HepG2 (cell line): Measurements from ENCODE around the gene FKBP10. TPM values are rescaled to one million over a fixed set of nuclear protein-coding genes. Genes with fewer than 3 reads are reported as not detected.

Experiments used
- EEA1 ChIP-seq: sonication (generic); formaldehyde crosslinking; IDR thresholded peaks from 2 replicates; pipeline ENCODE4 v1.5.1; 2020; ENCODE audit warnings: mild to moderate bottlenecking, missing genetic modification reagents, borderline replicate concordance
- NFKBIZ ChIP-seq: IDR thresholded peaks from 2 replicates; pipeline ENCODE4 v1.6.1; 2018; ENCODE audit warnings: missing genetic modification reagents, missing compliant biosample characterization
- SP1 ChIP-seq, 2 experiments: fragments of 450-650 bp in 1 of 2; sonication (generic) in 1 of 2; formaldehyde crosslinking in 1 of 2; IDR thresholded peaks; 2 replicates each; pipeline versions ENCODE4 v1.4.0 to v1.6.1; 2016 to 2020; ENCODE audit warnings: missing genetic modification reagents in 1 of 2
- ZNF563 ChIP-seq: sonication (generic); formaldehyde crosslinking; IDR thresholded peaks from 2 replicates; pipeline ENCODE4 v1.8.0; 2022; ENCODE audit warnings: mild to moderate bottlenecking, moderate library complexity, missing genetic modification reagents
- polyA plus RNA-seq, 8 experiments: library from polyadenylated mRNA; depleted of rRNA in 3 of 8; stranded (reverse) in 7 of 8; unstranded in 1 of 8; fragments of >200 nt; fragmentation: Illumina TruSeq in 4 of 8; extraction: Trizol in 4 of 8; gene quantifications; 2 replicates each; pipeline versions ENCODE4 v1.2.1 to v1.2.3, GENCODE V29; 2011 to 2016; ENCODE audit warnings: low read depth in 4 of 8, missing spikeins in 1 of 8, mixed read lengths in 1 of 8; ENCODE audit not compliant: insufficient read depth in 1 of 8
- total RNA-seq, 5 experiments: library from RNA; depleted of rRNA; stranded (reverse); fragments of >200 nt; fragmentation: Illumina TruSeq; extraction: Trizol; gene quantifications; 2 replicates each; pipeline ENCODE4 v1.2.3, GENCODE V29; 2016; ENCODE audit warnings: low read depth in 1 of 5
- TF ChIP-seq, protein P1 (sequence below): sonication (generic); formaldehyde crosslinking; IDR thresholded peaks from 2 replicates; pipeline ENCODE4 v1.4.0; 2020; ENCODE audit warnings: missing genetic modification reagents, mild to moderate bottlenecking, borderline replicate concordance
- TF ChIP-seq, protein P2 (sequence below): sonication (generic); formaldehyde crosslinking; conservative IDR thresholded peaks from 2 replicates; pipeline ENCODE4 v1.4.0; 2020; ENCODE audit warnings: missing genetic modification reagents
- TF ChIP-seq, protein P3 (sequence below): sonication (generic); formaldehyde crosslinking; IDR thresholded peaks from 2 replicates; pipeline ENCODE4 v1.4.0; 2020; ENCODE audit warnings: mild to moderate bottlenecking, missing genetic modification reagents
- TF ChIP-seq, protein P4 (sequence below): sonication (generic); formaldehyde crosslinking; IDR thresholded peaks from 2 replicates; pipeline ENCODE4 v1.4.0; 2020; ENCODE audit warnings: missing genetic modification reagents
- TF ChIP-seq, protein P5 (sequence below): sonication (generic); formaldehyde crosslinking; IDR thresholded peaks from one replicate; pipeline ENCODE4 v1.5.1; 2020; ENCODE audit warnings: mild to moderate bottlenecking, missing genetic modification reagents; ENCODE audit errors: not compliant biosample characterization

The FKBP10 gene
- total and polyA plus RNA-seq, 2 of the 13 experiments (the other 11 are each of a cell fraction or from before 2014, with no cell fraction given), result 149 to 573 TPM

DNA sequence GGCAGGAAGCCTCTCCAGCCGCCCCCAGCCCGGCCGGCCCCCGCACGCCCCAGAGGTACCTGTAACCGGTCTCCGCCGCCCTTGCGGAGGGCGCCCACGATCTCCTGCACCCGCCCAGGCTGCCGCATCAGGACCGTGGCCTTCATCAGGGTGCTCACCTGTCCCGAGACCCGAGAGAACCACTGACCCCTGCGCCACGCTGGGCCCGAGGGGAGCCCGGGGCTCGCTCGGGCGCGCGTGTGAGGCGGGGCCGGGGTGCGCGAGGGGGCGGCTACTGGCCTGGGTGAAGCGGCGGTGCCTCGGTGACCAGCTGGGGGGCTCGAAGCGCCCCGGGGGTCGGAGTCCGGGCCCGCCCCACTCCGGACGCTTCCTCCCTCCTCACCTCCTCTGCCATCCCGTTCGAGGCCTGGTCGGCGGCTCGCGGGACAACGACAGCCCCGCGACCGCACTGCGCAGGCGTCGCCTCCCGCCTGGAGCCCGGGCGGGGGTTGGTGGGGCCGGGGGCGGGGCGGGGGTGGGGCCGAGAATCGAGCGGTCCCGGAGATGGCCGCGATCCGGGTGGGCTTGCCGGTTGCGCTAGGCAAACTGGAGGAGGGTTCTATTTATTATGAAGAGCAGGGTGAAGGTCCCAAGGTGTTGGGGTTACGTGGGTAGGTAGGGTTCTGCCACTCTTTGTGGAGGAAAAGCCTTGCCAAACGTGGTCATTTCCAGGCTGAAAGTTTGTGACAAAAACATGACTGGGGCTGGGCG lies 23.2 kb downstream of the FKBP10 start, which contains the start of gene NT5C3B (continued):
- TF ChIP-seq, protein P1, sequence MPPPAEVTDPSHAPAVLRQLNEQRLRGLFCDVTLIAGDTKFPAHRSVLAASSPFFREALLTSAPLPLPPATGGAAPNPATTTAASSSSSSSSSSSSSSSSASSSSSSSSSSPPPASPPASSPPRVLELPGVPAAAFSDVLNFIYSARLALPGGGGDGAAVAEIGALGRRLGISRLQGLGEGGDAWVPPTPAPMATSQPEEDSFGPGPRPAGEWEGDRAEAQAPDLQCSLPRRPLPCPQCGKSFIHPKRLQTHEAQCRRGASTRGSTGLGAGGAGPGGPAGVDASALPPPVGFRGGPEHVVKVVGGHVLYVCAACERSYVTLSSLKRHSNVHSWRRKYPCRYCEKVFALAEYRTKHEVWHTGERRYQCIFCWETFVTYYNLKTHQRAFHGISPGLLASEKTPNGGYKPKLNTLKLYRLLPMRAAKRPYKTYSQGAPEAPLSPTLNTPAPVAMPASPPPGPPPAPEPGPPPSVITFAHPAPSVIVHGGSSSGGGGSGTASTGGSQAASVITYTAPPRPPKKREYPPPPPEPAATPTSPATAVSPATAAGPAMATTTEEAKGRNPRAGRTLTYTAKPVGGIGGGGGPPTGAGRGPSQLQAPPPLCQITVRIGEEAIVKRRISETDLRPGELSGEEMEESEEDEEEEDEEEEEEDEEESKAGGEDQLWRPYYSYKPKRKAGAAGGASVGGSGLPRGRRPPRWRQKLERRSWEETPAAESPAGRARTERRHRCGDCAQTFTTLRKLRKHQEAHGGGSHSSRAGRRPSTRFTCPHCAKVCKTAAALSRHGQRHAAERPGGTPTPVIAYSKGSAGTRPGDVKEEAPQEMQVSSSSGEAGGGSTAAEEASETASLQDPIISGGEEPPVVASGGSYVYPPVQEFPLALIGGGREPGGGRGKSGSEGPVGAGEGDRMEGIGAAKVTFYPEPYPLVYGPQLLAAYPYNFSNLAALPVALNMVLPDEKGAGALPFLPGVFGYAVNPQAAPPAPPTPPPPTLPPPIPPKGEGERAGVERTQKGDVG (CRISPR knock-in tag), result no peak
- TF ChIP-seq, protein P2, sequence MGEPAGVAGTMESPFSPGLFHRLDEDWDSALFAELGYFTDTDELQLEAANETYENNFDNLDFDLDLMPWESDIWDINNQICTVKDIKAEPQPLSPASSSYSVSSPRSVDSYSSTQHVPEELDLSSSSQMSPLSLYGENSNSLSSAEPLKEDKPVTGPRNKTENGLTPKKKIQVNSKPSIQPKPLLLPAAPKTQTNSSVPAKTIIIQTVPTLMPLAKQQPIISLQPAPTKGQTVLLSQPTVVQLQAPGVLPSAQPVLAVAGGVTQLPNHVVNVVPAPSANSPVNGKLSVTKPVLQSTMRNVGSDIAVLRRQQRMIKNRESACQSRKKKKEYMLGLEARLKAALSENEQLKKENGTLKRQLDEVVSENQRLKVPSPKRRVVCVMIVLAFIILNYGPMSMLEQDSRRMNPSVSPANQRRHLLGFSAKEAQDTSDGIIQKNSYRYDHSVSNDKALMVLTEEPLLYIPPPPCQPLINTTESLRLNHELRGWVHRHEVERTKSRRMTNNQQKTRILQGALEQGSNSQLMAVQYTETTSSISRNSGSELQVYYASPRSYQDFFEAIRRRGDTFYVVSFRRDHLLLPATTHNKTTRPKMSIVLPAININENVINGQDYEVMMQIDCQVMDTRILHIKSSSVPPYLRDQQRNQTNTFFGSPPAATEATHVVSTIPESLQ (CRISPR knock-in tag), result no peak
- peak; percentile 83 for TF ChIP-seq ZNF563
- TF ChIP-seq, protein P3, sequence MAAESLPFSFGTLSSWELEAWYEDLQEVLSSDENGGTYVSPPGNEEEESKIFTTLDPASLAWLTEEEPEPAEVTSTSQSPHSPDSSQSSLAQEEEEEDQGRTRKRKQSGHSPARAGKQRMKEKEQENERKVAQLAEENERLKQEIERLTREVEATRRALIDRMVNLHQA (CRISPR knock-in tag), result no peak
- no peak for TF ChIP-seq NFKBIZ (CRISPR knock-in tag)
- TF ChIP-seq EEA1 (CRISPR knock-in tag), result peak; percentile 79
- no peak for TF ChIP-seq SP1 (IDR thresholded peaks at IDR 0.05)
- peak; percentile 27; the same call in 1 of the 2 replicates for TF ChIP-seq SP1 (CRISPR knock-in tag; IDR thresholded peaks at IDR 0.05)
- TF ChIP-seq, protein P4, sequence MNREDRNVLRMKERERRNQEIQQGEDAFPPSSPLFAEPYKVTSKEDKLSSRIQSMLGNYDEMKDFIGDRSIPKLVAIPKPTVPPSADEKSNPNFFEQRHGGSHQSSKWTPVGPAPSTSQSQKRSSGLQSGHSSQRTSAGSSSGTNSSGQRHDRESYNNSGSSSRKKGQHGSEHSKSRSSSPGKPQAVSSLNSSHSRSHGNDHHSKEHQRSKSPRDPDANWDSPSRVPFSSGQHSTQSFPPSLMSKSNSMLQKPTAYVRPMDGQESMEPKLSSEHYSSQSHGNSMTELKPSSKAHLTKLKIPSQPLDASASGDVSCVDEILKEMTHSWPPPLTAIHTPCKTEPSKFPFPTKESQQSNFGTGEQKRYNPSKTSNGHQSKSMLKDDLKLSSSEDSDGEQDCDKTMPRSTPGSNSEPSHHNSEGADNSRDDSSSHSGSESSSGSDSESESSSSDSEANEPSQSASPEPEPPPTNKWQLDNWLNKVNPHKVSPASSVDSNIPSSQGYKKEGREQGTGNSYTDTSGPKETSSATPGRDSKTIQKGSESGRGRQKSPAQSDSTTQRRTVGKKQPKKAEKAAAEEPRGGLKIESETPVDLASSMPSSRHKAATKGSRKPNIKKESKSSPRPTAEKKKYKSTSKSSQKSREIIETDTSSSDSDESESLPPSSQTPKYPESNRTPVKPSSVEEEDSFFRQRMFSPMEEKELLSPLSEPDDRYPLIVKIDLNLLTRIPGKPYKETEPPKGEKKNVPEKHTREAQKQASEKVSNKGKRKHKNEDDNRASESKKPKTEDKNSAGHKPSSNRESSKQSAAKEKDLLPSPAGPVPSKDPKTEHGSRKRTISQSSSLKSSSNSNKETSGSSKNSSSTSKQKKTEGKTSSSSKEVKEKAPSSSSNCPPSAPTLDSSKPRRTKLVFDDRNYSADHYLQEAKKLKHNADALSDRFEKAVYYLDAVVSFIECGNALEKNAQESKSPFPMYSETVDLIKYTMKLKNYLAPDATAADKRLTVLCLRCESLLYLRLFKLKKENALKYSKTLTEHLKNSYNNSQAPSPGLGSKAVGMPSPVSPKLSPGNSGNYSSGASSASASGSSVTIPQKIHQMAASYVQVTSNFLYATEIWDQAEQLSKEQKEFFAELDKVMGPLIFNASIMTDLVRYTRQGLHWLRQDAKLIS (CRISPR knock-in tag), result no peak
- TF ChIP-seq, protein P5, sequence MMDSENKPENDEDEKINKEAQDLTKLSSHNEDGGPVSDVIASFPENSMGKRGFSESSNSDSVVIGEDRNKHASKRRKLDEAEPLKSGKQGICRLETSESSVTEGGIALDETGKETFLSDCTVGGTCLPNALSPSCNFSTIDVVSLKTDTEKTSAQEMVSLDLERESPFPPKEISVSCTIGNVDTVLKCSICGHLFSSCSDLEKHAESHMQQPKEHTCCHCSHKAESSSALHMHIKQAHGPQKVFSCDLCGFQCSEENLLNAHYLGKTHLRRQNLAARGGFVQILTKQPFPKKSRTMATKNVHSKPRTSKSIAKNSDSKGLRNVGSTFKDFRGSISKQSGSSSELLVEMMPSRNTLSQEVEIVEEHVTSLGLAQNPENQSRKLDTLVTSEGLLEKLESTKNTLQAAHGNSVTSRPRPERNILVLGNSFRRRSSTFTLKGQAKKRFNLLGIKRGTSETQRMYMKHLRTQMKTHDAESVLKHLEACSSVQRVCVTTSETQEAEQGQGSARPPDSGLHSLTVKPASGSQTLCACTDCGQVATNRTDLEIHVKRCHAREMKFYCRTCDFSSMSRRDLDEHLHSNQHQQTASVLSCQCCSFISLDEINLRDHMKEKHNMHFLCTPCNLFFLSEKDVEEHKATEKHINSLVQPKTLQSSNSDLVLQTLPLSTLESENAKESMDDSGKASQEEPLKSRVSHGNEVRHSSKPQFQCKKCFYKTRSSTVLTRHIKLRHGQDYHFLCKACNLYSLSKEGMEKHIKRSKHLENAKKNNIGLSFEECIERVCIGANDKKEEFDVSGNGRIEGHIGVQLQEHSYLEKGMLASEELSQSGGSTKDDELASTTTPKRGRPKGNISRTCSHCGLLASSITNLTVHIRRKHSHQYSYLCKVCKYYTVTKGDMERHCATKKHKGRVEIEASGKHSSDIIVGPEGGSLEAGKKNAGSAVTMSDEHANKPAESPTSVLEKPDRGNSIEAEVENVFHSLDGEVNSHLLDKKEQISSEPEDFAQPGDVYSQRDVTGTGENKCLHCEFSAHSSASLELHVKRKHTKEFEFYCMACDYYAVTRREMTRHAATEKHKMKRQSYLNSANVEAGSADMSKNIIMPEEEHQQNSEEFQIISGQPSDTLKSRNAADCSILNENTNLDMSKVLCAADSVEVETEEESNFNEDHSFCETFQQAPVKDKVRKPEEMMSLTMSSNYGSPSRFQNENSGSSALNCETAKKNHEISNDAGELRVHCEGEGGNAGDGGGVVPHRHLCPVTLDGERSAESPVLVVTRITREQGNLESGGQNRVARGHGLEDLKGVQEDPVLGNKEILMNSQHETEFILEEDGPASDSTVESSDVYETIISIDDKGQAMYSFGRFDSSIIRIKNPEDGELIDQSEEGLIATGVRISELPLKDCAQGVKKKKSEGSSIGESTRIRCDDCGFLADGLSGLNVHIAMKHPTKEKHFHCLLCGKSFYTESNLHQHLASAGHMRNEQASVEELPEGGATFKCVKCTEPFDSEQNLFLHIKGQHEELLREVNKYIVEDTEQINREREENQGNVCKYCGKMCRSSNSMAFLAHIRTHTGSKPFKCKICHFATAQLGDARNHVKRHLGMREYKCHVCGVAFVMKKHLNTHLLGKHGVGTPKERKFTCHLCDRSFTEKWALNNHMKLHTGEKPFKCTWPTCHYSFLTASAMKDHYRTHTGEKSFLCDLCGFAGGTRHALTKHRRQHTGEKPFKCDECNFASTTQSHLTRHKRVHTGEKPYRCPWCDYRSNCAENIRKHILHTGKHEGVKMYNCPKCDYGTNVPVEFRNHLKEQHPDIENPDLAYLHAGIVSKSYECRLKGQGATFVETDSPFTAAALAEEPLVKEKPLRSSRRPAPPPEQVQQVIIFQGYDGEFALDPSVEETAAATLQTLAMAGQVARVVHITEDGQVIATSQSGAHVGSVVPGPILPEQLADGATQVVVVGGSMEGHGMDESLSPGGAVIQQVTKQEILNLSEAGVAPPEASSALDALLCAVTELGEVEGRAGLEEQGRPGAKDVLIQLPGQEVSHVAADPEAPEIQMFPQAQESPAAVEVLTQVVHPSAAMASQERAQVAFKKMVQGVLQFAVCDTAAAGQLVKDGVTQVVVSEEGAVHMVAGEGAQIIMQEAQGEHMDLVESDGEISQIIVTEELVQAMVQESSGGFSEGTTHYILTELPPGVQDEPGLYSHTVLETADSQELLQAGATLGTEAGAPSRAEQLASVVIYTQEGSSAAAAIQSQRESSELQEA (CRISPR knock-in tag), result peak; percentile 53
